Liver (tissue), 9 donors: Measurements from ENCODE around the gene PLCB1. TPM values are rescaled to one million over a fixed set of nuclear protein-coding genes. Genes with fewer than 3 reads are reported as not detected.

ENCODE experiments used
- DNase-seq: peaks from one replicate; pipeline ENCODE4 v3.0.0-alpha.2; 2017; ENCODE audit warnings: low spot score
- H3K27ac ChIP-seq, 2 donors: one replicate each; pipeline ENCODE4 v1.7.0; 2013; ENCODE audit warnings: inconsistent platforms in 2 of 2, low read length in 2 of 2, control low read depth in 1 of 2, low read depth in 1 of 2, mild to moderate bottlenecking in 1 of 2
- H3K27me3 ChIP-seq, 4 donors: one replicate each; pipeline versions ENCODE4 v1.6.1 to v1.7.0; 2013; ENCODE audit warnings: low read length in 3 of 4, inconsistent platforms in 1 of 4, mild to moderate bottlenecking in 1 of 4, moderate library complexity in 1 of 4; ENCODE audit not compliant: control insufficient read depth in 4 of 4, insufficient read depth in 4 of 4
- H3K36me3 ChIP-seq, 4 donors: one replicate each; pipeline versions ENCODE4 v1.6.1 to v1.7.0; 2013; ENCODE audit warnings: low read length in 3 of 4, mild to moderate bottlenecking in 3 of 4, low read depth in 1 of 4, moderate library complexity in 1 of 4; ENCODE audit not compliant: control insufficient read depth in 4 of 4, insufficient read depth in 3 of 4
- H3K4me1 ChIP-seq, 4 donors: one replicate each; pipeline versions ENCODE4 v1.6.1 to v1.7.0; 2013; ENCODE audit warnings: low read length in 3 of 4, mild to moderate bottlenecking in 3 of 4, moderate library complexity in 1 of 4; ENCODE audit not compliant: control insufficient read depth in 4 of 4, insufficient read depth in 4 of 4
- H3K4me3 ChIP-seq, 3 donors: one replicate each; pipeline versions ENCODE4 v1.6.1 to v1.7.0; 2013; ENCODE audit warnings: low read length in 3 of 3, control low read depth in 1 of 3, low read depth in 1 of 3, mild to moderate bottlenecking in 1 of 3
- H3K9ac ChIP-seq, 2 donors: one replicate each; pipeline ENCODE4 v1.7.0; 2013; ENCODE audit warnings: low read length in 2 of 2, mild to moderate bottlenecking in 2 of 2, moderate library complexity in 2 of 2, control low read depth in 1 of 2, low read depth in 1 of 2
- H3K9me3 ChIP-seq, 4 donors: one replicate each; pipeline versions ENCODE4 v1.6.1 to v1.7.0; 2013; ENCODE audit warnings: low read length in 3 of 4; ENCODE audit not compliant: control insufficient read depth in 4 of 4
- EGR1 ChIP-seq, 2 donors: IDR thresholded peaks; 2 replicates each; pipeline ENCODE4 v1.6.1; 2016 to 2018; ENCODE audit warnings: antibody characterized with exemption in 2 of 2, low read depth in 2 of 2
- FOXA1 ChIP-seq: IDR thresholded peaks from 2 replicates; pipeline ENCODE4 v1.6.1; 2016; ENCODE audit warnings: antibody characterized with exemption
- FOXA2 ChIP-seq: IDR thresholded peaks from 2 replicates; pipeline ENCODE4 v1.6.1; 2016; ENCODE audit warnings: antibody characterized with exemption
- GABPA ChIP-seq, 2 donors: IDR thresholded peaks in 1 of 2; conservative IDR thresholded peaks in 1 of 2; 2 replicates each; pipeline ENCODE4 v1.6.1; 2016; ENCODE audit warnings: antibody characterized with exemption in 2 of 2, mild to moderate bottlenecking in 1 of 2, moderate library complexity in 1 of 2
- HNF4A ChIP-seq, 2 donors: conservative IDR thresholded peaks; 2 replicates each; pipeline ENCODE4 v1.6.1; 2016; ENCODE audit warnings: antibody characterized with exemption in 2 of 2, mild to moderate bottlenecking in 2 of 2
- HNF4G ChIP-seq: IDR thresholded peaks from 2 replicates; pipeline ENCODE4 v1.6.1; 2016; ENCODE audit warnings: antibody characterized with exemption
- JUND ChIP-seq, 2 donors: IDR thresholded peaks; 2 replicates each; pipeline ENCODE4 v1.6.1; 2016; ENCODE audit warnings: antibody characterized with exemption in 2 of 2
- MAX ChIP-seq: IDR thresholded peaks from 2 replicates; pipeline ENCODE4 v1.6.1; 2016; ENCODE audit warnings: antibody characterized with exemption
- NR2F2 ChIP-seq: IDR thresholded peaks from 2 replicates; pipeline ENCODE4 v1.6.1; 2016; ENCODE audit warnings: antibody characterized with exemption
- RAD21 ChIP-seq, 2 donors: IDR thresholded peaks; 2 replicates each; pipeline ENCODE4 v1.6.1; 2016; ENCODE audit warnings: antibody characterized with exemption in 2 of 2, mild to moderate bottlenecking in 2 of 2
- RXRA ChIP-seq, 2 donors: IDR thresholded peaks; 2 replicates each; pipeline ENCODE4 v1.6.1; 2017 to 2018; ENCODE audit warnings: antibody characterized with exemption in 2 of 2, mild to moderate bottlenecking in 1 of 2
- SP1 ChIP-seq: IDR thresholded peaks from 2 replicates; pipeline ENCODE4 v1.6.1; 2018; ENCODE audit warnings: antibody characterized with exemption, mild to moderate bottlenecking
- TAF1 ChIP-seq: conservative IDR thresholded peaks from 2 replicates; pipeline ENCODE4 v1.6.1; 2016; ENCODE audit warnings: antibody characterized with exemption, mild to moderate bottlenecking
- YY1 ChIP-seq: IDR thresholded peaks from 2 replicates; pipeline ENCODE4 v1.6.1; 2016; ENCODE audit warnings: antibody characterized with exemption, mild to moderate bottlenecking
- ZBTB33 ChIP-seq: IDR thresholded peaks from 2 replicates; pipeline ENCODE4 v1.6.1; 2016; ENCODE audit warnings: antibody characterized with exemption
- WGBS: extraction: QIAGEN DNeasy Blood & Tissue Kit; methylation state at CpG from one replicate; pipeline ENCODE4 v1.1.7; 2013; 5-methylcytosine and 5-hydroxymethylcytosine counted together
- polyA plus RNA-seq, 2 donors: library from polyadenylated mRNA; stranded (reverse) in 1 of 2; unstranded in 1 of 2; fragments of 200-250 nt in 1 of 2; fragments of >200 nt in 1 of 2; fragmentation: Nextera tagmentation in 1 of 2; extraction: Ambion mirVana in 1 of 2; gene quantifications; one replicate each; pipeline versions ENCODE4 v1.2.1 to v1.2.3, GENCODE V29; 2013 to 2015
- total RNA-seq, 2 donors: library from RNA; depleted of rRNA; stranded (reverse); fragments of >200 nt; gene quantifications; one replicate each; pipeline ENCODE4 v1.2.3, GENCODE V29; 2014
- TF ChIP-seq, protein P1 (sequence below): IDR thresholded peaks from 2 replicates; pipeline ENCODE4 v1.6.1; 2016; ENCODE audit warnings: antibody characterized with exemption
- TF ChIP-seq, protein P2 (sequence below): IDR thresholded peaks from 2 replicates; pipeline ENCODE4 v1.6.1; 2016; ENCODE audit warnings: antibody characterized with exemption, mild to moderate bottlenecking
- TF ChIP-seq, protein P3 (sequence below): fragments of 150-350 bp; IDR thresholded peaks from 2 replicates; pipeline ENCODE4 v1.5.1; 2017; ENCODE audit warnings: improper control_type of control experiment, low read depth, low read length; ENCODE audit not compliant: missing input control
- donor health status: healthy.
- donor health status: healthy.
- donor health status: healthy.
- donor health status: healthy.
- donor health status: healthy.

Gene PLCB1
- total and polyA plus RNA-seq, 4 donors = 3.7 to 13.5 (median 5.9) TPM

- DNase-seq = no peak
- H3K9ac ChIP-seq = no peak overlapping the region
- H3K27me3 ChIP-seq = no peaks in the 10 kb centered on the region
- no peak overlapping the region for H3K4me3 ChIP-seq
- no peaks in the 10 kb centered on the region for H3K4me1 ChIP-seq
- 90% methylated on average over 1 of the region's 1 CpG for WGBS
- H3K9me3 ChIP-seq = no peaks in the 10 kb centered on the region
- TF ChIP-seq EGR1 (IDR thresholded peaks at IDR 0.05; ENCODE audit: low read depth in 2 of 2) = no peak
- no peak for TF ChIP-seq JUND (IDR thresholded peaks at IDR 0.05)
- TF ChIP-seq HNF4A (conservative IDR thresholded peaks at IDR 0.05) = no peak
- TF ChIP-seq, protein P1, sequence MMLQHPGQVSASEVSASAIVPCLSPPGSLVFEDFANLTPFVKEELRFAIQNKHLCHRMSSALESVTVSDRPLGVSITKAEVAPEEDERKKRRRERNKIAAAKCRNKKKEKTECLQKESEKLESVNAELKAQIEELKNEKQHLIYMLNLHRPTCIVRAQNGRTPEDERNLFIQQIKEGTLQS = no peak
- TF ChIP-seq TAF1 = no peak
- TF ChIP-seq RAD21 (IDR thresholded peaks at IDR 0.05) = no peak
- no peak for TF ChIP-seq FOXA1
- TF ChIP-seq HNF4G = no peak
- TF ChIP-seq MAX = no peak
- TF ChIP-seq GABPA (IDR thresholded peaks at IDR 0.05 in 1 of 2, conservative IDR thresholded peaks at IDR 0.05 in 1 of 2) = no peak
- no peak for TF ChIP-seq SP1
- TF ChIP-seq YY1 = no peak
- TF ChIP-seq NR2F2 = no peak
- TF ChIP-seq ZBTB33 = no peak
- TF ChIP-seq FOXA2 = no peak
- TF ChIP-seq, protein P2, sequence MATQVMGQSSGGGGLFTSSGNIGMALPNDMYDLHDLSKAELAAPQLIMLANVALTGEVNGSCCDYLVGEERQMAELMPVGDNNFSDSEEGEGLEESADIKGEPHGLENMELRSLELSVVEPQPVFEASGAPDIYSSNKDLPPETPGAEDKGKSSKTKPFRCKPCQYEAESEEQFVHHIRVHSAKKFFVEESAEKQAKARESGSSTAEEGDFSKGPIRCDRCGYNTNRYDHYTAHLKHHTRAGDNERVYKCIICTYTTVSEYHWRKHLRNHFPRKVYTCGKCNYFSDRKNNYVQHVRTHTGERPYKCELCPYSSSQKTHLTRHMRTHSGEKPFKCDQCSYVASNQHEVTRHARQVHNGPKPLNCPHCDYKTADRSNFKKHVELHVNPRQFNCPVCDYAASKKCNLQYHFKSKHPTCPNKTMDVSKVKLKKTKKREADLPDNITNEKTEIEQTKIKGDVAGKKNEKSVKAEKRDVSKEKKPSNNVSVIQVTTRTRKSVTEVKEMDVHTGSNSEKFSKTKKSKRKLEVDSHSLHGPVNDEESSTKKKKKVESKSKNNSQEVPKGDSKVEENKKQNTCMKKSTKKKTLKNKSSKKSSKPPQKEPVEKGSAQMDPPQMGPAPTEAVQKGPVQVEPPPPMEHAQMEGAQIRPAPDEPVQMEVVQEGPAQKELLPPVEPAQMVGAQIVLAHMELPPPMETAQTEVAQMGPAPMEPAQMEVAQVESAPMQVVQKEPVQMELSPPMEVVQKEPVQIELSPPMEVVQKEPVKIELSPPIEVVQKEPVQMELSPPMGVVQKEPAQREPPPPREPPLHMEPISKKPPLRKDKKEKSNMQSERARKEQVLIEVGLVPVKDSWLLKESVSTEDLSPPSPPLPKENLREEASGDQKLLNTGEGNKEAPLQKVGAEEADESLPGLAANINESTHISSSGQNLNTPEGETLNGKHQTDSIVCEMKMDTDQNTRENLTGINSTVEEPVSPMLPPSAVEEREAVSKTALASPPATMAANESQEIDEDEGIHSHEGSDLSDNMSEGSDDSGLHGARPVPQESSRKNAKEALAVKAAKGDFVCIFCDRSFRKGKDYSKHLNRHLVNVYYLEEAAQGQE = no peak
- TF ChIP-seq, protein P3, sequence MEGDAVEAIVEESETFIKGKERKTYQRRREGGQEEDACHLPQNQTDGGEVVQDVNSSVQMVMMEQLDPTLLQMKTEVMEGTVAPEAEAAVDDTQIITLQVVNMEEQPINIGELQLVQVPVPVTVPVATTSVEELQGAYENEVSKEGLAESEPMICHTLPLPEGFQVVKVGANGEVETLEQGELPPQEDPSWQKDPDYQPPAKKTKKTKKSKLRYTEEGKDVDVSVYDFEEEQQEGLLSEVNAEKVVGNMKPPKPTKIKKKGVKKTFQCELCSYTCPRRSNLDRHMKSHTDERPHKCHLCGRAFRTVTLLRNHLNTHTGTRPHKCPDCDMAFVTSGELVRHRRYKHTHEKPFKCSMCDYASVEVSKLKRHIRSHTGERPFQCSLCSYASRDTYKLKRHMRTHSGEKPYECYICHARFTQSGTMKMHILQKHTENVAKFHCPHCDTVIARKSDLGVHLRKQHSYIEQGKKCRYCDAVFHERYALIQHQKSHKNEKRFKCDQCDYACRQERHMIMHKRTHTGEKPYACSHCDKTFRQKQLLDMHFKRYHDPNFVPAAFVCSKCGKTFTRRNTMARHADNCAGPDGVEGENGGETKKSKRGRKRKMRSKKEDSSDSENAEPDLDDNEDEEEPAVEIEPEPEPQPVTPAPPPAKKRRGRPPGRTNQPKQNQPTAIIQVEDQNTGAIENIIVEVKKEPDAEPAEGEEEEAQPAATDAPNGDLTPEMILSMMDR = no peak
- no peak for TF ChIP-seq RXRA (IDR thresholded peaks at IDR 0.05)
- H3K36me3 ChIP-seq = no peaks in the 10 kb centered on the region
- H3K27ac ChIP-seq = no peak overlapping the region
These were observed 617.9 kb downstream of the PLCB1 start for GRCh38 chr20:8749986-8750385.
